HG03432 (cell line): ENCODE results near the gene MIPEP.
A peak's percentile ranks its signal among the peaks of the same experiment; 100 is the strongest.
"Not testable (repeated sequence)": the region's sequence is repeated elsewhere in the genome, so short reads cannot be mapped to it uniquely, and the experiment has no call there.

Source experiments
- ATAC-seq: cut with Tn5 transposase; IDR thresholded peaks from one replicate; pipeline ENCODE4 v1.9.1; 2021; ENCODE audit warnings: mild to moderate bottlenecking, moderate library complexity; ENCODE audit not compliant: unreplicated experiment

MIPEP gene

DNA sequence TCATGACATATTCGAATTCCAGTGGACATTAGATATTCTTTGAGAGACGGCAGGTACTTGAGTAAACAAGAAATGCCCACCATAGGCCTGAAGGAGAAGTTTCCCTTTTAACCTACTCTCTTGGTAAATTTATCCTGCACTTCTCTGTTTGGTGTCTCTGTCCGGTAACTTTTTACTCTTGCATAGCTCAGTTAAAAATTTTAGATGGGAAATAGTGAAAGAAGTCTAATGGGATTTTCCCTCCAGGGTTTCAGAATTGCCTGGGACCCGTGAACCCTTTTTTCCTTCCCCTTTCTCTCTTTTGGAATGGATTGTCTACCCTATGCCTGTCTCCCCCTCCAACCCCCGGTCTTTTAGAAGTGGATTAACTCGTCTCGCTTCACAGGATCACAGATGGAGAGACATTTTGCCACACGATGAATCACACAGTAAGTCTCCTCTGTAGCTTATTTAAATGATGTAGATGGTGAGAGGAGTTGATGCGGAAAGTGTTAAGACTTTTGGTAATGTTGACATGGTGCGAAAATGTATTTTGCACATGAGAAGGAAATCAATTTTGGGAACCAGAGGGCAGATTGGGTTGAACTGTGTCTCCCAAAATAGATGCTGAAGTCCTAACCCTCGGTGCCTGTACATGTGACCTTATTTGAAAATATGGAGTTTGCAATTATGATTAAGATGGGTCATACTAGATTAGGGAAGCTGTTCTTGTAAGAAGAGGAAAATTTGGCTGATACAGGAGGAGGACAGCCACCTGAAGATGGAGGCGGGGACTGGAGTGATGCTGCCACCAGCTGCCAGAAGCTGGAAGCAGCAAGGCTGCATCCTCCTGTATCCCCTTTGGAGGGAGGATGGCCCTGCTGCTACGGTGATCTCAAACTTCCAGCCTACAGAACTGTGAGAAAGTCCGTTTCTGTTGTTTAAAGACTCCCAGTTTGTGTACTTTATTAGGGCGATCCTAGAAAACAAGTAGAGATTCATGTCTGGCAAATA lies 711 bp upstream of the MIPEP start:
- peak; percentile 19 for ATAC-seq

DNA sequence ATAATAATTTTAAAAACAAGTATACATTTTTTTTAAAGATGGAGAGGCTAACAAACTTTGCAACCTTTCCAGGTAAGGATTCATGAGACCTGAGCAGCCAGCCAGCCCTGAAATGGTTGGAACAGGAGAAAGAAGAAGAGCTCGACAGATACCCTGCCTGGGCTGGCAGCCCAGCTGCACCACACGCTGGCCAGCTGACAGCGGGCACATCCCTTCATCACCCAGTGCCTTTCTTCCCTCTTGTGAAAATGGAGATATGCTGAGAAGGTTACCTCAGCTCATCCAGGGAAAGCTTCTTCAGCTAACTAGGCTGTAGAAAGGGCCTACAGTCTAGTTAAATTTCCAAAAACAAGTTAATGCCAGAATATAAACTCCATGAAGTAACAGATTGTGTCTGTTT lies 4.8 kb downstream of the MIPEP start:
- not testable (repeated sequence) for ATAC-seq

GRCh38 chr13:23883255-23883654 lies 5.9 kb downstream of the MIPEP start:
- ATAC-seq = no peak

DNA sequence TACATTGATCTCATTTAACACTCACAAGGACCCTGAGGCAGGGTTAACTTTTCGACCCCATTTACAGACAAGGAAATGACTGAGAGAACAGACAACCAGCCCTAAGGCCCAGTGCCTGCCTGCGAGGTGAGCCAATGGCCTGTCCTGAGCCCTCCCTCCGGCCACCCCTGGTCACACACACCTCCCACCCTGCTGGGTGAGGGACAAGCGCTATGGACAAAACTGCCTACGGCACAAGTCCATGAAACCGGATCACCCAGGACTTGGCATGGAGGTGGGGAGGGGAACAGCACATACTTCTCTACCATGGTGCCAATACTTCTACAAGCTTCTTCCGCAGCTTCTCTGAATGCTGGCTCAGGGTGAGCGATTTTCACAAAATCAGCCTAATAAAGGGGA lies 7.8 kb downstream of the MIPEP start:
- ATAC-seq = not testable (repeated sequence)

DNA sequence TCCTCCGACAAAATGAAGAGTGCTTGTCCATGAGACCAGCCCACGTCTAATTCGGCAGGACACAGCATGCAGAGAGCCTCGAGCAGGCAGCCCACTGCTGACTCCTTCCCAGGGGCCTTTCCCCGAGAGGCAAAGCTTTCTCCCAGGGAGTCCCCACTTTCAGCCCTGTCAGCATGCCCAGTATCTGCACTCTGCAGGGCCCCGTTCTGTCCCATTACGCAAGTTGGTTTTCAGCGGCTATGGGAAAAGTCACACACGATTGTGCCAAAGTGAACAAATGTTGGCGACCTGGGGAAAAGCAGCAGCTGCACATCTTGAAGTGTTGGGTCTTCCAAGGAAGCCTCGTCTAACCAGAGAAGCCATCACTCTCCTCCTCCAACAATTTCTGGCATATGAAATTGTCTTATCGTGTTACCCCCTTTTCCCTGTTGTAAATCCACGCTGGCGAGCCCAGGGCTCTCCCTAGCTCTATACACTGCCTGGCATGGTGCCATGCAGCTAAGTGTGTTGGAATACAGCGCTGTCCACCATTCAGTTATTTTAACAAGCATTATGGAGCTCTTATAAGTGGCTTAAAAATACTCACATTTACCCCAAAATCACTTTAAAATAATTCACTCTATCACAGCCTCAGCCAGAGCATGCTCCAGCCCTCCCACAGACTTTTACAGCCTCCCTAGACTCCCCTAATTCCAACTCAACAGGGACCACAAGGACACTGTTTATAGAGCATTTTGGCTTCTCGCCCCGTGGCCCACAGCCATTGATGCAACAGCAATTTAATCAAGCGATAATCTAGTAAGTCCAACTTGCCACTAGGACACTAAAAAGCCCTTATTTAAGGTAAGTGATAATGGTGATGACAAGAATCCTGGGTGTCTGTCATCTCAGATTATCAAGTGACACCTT lies 8.5 kb downstream of the MIPEP start:
- ATAC-seq = not testable (repeated sequence)

DNA sequence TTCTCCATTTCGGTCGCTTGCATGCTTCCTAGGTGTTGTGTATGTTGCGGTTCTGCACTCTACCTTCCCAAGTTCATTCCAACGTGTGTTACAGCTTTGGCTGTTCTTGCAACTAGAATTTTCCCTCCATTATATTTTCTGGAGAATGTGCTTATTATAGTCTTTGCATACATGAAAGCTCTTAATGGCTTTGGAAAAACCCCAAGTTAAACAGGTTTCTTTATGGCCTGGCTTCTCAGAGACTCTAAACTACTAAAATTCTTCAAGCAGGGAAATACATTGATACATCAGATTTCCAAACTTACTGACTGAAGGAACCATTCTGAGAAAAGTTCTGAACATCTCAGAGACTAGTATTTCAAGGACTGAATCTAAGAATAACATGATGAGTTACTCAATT lies 11.9 kb downstream of the MIPEP start:
- ATAC-seq = no peak

DNA sequence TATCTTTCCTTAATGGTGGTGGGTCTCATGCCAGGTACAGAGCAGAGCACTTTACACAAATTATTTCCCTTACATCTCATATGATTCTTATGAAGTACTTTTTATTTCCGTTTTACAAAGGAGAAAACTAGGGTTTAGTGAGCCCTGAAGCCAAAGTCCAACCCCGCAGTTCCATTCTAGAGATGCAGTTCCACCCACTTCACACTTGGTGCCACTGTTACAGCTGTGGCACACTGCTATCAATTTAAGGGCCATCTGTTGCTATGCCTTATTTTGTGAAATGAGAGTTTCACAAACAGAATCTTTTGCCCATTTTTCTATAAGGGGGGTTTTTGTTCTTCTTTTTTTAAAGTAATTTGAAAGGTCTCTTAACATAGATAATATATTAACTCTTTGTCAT lies 12.9 kb downstream of the MIPEP start:
- ATAC-seq = no peak

GRCh38 chr13:23871616-23872220 lies 17.5 kb downstream of the MIPEP start:
- ATAC-seq = no peak

- ATAC-seq = peak; percentile 67
These were observed 18.7 kb downstream of the MIPEP start for GRCh38 chr13:23870356-23871140.

GRCh38 chr13:23868521-23868920 lies 20.7 kb downstream of the MIPEP start:
- no peak for ATAC-seq

DNA sequence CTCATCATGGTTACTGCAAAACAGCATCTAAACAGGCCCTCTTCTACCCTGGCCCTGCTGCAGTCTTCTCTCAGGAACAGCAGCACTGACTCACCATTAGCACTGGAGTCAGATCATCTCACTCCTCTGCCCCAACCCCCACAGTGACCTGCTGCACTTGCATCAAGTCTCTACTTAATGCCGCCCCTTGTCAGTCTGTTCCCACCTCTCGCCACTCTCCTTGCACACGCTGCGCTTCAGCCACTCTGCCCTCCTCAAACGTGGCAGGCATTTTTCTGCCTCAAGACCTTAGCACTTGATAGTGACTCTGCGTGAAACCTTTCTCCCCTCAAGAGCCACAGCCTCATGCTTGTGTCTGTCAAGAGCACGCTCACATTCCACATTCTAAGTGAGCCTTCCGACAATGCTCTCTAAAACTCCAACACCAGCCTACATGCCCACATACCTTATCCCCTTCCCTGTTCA lies 22.1 kb downstream of the MIPEP start:
- ATAC-seq = no peak

- ATAC-seq = no peak
These were observed 22.7 kb downstream of the MIPEP start for GRCh38 chr13:23866420-23867026.

GRCh38 chr13:23865906-23866305 lies 23.3 kb downstream of the MIPEP start:
- no peak for ATAC-seq

DNA sequence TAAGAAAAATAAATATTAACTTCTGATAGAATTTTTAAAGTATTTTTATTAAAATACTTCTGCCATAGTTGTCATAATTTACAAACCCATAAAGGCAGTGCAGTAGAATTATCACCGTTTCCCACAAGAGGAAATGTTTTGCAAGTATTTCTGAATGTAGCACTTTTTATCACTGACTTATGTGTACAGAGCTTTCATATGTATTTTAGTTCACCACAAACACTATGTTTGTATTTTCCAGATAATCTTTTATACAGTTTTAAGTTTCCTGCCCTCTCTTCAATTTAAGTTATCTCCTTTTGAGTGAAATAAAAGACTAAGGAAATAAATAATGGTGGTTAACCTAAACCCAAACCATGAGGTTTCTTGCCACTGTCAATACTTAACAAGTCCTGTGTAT lies 24.2 kb downstream of the MIPEP start:
- ATAC-seq = no peak

GRCh38 chr13:23861310-23861709 lies 27.9 kb downstream of the MIPEP start:
- ATAC-seq = no peak

GRCh38 chr13:23859904-23860303 lies 29.3 kb downstream of the MIPEP start:
- ATAC-seq = no peak

DNA sequence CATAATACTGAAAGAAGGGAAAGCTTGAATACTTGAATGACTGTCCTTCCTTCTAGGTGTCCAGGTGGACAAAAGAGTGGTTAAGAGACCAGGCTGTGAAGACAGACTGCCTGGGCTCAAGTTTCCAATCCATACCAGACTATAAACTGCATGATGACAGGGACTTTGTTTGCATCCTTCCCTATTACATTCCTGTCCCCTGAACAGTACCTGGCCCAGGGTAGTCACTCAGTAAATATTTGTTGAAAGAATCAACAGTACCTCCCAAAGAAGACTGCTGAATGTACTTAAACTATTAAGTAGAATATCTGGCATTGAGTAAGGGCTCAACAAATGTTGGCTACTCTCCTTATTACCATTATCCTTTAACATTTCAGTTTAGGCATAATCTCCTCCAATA lies 29.7 kb downstream of the MIPEP start:
- ATAC-seq = no peak

DNA sequence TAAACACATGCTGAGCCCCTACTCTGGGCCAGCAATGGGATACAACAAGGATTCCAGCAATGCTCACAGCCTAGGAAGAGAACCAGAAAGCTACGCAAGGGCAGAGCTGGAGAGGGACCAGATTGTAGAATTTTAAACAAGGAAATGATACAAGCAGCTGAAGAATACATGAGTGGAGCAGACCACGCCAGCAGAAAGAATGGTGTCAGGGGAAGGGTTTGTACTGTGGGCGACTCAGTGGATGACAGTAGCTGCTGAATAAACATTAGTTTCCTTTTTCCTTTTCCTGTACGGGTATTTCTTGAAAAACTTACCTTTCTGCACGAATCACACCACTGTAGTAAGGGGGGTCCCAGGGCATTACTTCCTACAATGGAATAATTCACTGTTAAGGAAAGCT lies 30.7 kb downstream of the MIPEP start:
- ATAC-seq = no peak

DNA sequence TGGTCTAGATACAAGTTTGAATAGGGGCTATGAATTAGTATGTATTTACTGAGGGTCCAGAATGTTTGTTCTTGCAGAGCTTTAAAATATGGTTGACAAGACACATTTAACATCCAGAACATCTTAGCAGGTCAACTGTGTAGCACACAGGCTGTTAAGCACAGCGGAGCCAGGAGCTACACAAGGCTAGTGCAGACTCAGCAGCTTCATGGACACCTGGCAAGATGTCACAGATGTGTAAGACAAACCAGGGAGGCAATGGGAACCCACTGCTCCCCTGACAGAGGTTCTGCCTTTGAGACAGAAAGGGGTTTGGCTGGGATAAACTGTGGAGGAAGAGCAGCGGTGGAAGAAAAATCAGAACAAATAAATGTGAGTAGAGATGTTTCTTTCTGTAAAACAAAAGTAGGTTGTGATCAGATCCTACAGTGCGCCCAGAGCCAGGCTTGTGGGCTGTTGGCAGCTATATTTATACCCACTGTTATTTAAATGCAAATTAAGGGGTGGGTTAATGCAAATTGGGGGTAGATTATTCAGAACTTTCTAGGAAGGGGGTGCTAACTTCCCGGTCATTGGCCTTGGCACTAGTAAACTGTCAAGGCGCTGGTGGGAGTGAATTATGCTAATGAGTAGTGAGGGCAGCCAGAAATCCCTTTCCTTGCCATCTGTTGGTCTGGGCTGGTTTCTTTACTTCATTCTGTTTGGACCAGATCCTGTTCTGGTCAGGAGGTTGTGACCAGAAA lies 33.0 kb downstream of the MIPEP start:
- no peak for ATAC-seq
